ENCODE measurements around the gene FOXK1.

The FOXK1 gene

GRCh38 chr7:4700577-4701235 lies 18.6 kb downstream of the FOXK1 start:
- no peak for DNase-seq

DNA sequence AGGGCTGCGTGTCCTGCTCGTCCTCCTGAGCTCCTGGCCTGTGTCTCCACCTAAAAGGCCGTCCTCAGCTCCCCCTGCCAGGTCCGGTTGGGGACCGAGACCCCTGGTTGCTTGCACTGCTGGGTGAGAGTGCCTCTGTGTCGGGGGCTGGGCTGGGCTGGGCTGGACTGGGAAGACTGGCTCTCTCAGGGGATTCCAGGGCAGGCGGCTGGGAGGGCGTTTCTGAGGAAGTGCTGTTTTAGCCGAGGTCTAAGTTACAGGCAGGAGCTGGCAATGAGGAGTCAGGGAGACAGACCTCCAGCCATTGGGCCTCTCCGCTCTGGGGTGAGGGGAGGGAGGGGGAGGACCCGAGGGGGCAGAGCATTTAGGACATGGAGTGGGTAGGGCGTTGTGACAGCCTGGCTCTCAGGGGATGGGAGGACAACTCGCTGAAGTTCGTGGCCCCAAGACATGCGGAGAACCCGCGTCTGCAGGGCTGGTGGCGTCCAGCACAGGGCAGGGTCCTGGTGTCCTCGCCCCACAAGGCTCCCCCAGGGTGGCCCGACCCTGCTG lies 20.9 kb downstream of the FOXK1 start:
- no peak for DNase-seq

DNA sequence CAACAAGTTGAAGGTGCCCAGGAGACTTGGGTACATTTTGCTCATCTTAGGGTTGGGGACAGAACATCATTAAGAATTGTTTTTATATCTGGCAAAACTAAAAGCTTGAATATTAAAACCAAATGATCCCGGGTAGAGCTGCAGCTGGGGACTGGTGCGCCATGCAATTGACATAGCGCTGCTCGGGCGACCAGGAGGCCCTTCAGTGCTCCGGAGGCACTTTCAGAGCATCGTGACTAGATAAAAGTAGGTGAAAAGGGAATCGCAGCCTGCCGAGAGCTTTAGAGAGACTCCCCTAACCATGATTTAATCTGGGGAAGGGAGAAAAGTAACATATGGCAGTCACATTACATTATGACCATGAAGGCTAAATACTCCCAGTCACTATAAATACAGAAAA lies 21.4 kb downstream of the FOXK1 start:
- DNase-seq: no peak

DNA sequence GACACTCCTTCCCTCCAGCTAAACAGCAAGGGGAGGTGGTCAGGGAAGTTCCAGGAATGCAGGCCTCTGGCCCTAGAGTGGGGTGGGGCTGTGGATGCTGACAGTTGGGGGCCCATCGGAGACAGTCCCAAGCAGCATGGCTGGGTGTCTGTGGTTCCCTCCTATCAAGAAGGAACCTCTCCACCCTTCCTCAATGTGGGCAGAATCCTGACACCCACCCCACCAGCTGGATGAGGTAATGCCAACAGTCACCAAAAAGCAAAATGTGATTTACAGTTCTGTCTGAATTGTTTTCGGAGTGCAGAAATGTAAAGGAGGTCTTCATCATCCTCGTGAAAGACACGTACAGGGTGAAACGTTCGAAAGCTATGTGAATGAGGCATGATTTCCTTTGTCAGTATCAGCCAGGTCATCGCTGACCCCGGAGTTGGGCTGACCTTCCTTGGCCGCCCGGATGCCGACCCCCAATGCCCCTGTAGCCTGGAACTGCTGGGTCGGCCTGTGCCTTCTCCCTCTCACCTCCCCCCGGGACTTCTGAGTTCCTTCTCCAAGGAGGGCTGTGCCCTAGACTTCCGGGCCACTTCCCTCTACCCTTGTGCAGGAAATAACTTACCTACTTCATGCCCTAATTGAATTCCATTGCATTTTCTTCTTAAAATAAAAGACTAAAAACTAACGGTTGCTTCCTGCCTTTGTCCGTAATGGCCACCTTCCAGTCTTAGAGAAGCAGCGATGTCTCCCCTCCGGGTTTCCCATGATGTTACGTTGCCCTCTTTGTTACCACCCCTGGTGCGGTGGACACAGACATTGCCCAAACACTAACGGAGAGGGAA lies 24.5 kb downstream of the FOXK1 start:
- DNase-seq: peak; percentile 36

DNA sequence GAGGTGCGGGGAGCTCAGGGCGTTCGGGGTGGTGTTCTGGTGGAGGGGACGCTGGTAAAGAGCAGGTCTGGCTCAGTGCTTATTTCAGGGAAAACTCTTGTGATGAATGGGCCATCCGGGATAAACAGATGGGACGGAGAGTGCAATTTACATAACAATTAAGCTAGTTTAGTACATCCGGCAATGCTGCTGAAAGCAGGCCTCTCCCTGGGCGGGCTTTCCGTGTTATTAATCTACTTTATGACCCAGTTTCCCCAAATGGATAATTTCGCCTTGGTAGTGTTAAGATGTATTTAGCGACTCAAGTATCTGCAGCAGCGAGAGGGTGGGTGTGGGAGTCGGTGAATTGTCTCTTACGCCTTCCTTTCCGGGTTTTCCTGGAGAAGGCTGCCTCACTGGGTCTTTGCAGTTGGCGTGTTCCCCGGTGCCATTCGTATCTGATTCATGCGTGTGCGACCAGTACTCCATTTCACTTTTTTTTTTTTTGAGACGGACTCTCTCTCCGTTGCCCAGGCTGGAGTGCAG lies 25.2 kb downstream of the FOXK1 start:
- no peak for DNase-seq

DNA sequence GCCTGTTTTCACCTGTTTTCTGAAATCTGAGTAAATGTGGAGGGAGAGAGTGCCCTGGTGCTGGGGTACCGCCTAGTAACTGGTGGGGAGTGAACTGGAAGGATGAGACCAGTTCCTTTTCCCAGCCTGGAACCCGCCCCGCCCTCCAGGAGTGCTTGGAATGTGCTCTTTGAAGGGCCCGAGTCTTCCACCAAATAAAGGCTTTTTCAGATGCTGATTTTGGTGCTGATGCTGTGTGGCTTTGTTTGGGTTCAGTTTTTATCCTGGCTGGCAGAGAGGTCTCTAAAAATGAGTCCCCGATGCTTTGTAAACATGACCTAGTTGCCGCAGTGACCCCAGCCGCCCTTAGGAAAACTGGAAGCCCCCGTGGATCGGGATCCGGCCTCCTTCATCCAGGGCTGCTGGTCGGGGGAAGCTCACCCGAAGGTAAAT lies 25.9 kb downstream of the FOXK1 start:
- no peak for DNase-seq

- no peak for DNase-seq
These were observed 27.1 kb downstream of the FOXK1 start for GRCh38 chr7:4709187-4709586.

GRCh38 chr7:4711093-4711492 lies 29.0 kb downstream of the FOXK1 start:
- DNase-seq: no peak

DNA sequence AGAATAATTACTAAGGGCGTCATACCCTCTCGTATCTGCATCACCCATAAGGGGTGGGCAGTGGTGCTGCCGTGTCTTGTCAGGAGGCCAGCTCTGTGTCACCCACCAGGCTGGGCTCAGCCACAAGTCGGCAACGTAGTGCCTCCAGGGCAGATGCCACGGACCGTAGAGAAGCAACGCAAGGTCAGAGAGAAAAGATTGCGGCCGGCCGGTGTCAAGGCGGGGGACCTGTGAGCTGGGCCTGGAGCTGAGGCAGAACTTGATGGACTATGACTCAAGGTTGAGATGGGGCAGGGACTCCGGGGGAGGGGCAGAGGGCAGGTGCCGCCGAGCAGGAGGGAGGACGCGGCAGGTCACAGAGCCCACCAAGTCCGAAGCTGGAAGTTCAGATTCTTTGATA lies 29.5 kb downstream of the FOXK1 start:
- DNase-seq: no peak

- peak; percentile 3 for DNase-seq
These were observed 30.4 kb downstream of the FOXK1 start for GRCh38 chr7:4712281-4713182.

- DNase-seq: no peak
These were observed 31.2 kb downstream of the FOXK1 start for GRCh38 chr7:4713183-4713784.

GRCh38 chr7:4714161-4714700 lies 32.1 kb downstream of the FOXK1 start:
- DNase-seq: no peak

- no peak for DNase-seq
These were observed 32.8 kb downstream of the FOXK1 start for GRCh38 chr7:4714767-4715409.

DNA sequence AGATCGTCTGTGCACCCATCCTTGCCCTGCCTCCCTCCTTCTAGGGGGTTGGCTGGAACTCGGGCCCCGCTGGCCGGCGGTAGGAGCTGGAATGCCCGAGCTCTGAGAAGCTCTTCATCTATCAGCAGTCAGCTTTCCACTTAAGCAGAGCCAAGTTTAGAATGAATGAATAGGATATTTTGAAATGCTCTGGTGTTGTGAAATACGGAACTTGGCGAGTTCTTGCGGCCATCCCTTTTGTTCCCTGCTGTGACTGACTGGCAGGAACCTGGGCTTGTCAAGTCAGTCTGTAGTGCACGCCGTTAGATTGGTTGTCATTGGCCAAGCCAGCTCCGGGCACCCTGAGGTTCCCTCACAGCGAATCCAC lies 33.3 kb downstream of the FOXK1 start:
- DNase-seq: peak; percentile 34

- no peak for DNase-seq
These were observed 35.1 kb downstream of the FOXK1 start for GRCh38 chr7:4716946-4717795.

DNA sequence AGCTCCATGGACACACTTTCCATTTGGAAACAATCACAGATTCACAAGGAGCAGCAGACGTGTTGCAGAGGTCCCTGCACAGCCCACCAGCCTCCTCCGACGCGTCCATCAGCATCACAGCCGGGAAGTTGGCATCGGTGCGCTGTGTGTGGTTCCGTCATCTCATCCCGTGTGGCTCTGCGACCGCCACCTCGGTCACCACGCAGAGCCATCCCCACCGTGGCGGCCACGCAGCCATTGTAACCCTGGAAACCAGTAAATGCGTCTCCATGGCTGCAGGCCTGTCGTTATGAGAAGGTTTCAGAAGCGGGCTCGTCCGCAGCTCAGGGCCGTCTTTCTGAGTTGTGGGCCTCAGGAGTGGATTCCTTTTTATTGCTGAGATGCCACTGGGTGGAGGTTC lies 36.0 kb downstream of the FOXK1 start:
- no peak for DNase-seq

GRCh38 chr7:4720225-4720624 lies 38.1 kb downstream of the FOXK1 start:
- no peak for DNase-seq

- DNase-seq: no peak
These were observed 40.2 kb downstream of the FOXK1 start for GRCh38 chr7:4722308-4722707.

GRCh38 chr7:4722960-4723630 lies 41.0 kb downstream of the FOXK1 start:
- DNase-seq: no peak

- no peak for DNase-seq
These were observed 42.5 kb downstream of the FOXK1 start for GRCh38 chr7:4724648-4725013.

Measured in hematopoietic multipotent progenitor cell treated with erythropoietin and hydrocortisone succinate and interleukin-3 and kit ligand, for 8 days (in vitro differentiated cells).